ENCODE data around the gene SLC35F4. TPM values are rescaled to one million over a fixed set of nuclear protein-coding genes. Genes with fewer than 3 reads are reported as not detected.
"Not testable (repeated sequence)": the region's sequence is repeated elsewhere in the genome, so short reads cannot be mapped to it uniquely, and the experiment has no call there.

The SLC35F4 gene
- total RNA-seq, 1 experiment from 2014 or later, result not detected

DNA sequence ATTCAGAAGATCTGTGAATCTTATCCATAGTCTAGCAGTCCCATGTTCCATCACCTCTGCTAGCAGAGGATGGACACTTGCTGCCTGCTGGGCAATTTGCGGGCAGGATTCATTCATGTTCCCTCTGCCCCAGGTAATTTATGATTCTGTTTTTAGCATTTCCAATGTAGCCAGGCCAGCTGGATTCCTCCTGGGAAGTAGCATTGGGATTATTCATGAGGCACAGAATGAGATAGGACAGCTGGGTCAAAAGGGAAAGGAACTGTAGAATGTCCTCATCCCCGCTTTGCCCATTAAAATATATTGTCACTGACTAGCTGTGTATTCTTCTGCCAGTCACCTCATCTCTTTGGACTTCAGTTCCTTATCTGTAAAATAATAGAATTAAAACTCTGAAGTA, 68.7 kb downstream of the SLC35F4 start:
- DNase-seq (ENCODE audit: low read depth), result no peak

GRCh38 chr14:57796556-57796955, 69.3 kb downstream of the SLC35F4 start:
- no peak for DNase-seq (ENCODE audit: low read depth)

GRCh38 chr14:57785058-57785457, 80.8 kb downstream of the SLC35F4 start:
- DNase-seq (ENCODE audit: low read depth), result no peak

DNA sequence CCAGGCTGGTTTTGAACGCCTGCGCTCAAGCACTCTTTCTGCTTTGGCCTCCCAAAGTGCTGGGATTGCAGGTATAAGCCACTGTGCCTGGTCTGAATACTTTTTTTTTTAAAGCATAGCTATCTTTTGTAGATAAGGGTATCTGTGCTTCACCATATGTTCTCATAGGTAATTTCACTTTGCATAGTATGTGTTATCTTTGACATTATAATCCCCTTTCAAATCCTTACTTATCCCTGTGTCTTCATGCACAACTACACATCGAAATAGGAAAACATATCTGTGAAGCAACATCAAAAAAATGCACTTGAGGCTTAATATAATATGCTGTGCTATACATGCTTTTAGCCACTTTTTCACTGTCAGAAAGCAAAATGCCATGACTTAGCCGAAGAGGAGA, 94.1 kb downstream of the SLC35F4 start:
- DNase-seq (ENCODE audit: low read depth), result no peak

GRCh38 chr14:57769863-57770523, 95.9 kb downstream of the SLC35F4 start:
- no peak for DNase-seq (ENCODE audit: low read depth)

- no peak for DNase-seq (ENCODE audit: low read depth)
Measured at GRCh38 chr14:57761800-57762199, 104.1 kb downstream of the SLC35F4 start.

GRCh38 chr14:57760896-57761295, 105.0 kb downstream of the SLC35F4 start:
- no peak for DNase-seq (ENCODE audit: low read depth)

DNA sequence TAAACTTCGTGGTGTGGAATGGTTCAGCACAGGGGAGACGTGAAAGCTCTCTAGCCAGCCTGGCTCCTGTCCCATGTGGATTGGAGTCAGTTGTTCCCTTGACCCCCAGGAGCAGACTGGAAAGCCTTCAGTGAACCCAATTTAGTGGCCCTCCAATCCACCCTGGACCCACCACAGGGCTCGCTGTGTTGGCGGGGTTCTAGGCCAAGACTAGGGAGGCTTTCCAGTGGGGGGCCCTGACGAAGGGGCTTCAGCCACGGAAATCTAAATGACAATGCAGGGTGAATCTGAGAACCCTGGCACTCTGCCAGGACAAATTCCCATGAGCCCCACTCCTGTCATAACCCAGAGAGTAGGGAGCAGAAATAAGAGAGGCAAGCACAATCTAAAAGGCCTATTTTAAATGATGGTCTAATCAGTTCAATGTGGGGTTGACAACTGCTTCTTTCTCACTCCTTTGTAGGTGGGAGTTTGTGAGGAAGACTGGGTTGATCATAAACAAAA, 110.8 kb downstream of the SLC35F4 start:
- DNase-seq (ENCODE audit: low read depth), result no peak

- DNase-seq (ENCODE audit: low read depth), result no peak
Measured at GRCh38 chr14:57754527-57754926, 111.4 kb downstream of the SLC35F4 start.

- DNase-seq (ENCODE audit: low read depth), result no peak
Measured at GRCh38 chr14:57753821-57754220, 112.1 kb downstream of the SLC35F4 start.

DNA sequence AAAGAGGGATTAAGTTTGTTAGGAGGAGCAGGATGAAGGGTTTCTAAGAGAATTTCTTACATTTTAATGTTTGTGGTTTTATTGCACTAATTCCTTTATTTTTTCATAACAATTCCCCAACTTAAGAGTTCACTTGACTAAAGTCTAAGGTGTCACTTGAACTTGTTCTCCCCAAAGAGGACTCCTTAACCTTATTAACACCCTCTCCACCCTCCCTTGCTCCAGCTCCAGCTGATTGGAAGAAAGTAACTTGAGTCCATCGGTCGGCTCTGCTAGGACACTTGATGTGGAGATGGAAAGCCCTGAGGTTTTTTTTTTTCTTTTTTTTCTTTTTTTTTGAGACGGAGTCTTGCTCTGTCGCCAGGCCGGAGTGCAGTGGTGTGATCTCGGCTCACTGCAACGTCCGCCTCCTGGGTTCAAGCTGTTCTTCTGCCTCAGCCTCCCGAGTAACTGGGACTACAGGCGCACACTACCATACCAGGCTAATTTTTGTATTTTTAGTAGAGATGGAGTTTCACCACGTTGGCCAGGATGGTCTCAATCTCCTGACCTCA, 113.7 kb downstream of the SLC35F4 start:
- DNase-seq (ENCODE audit: low read depth), result not testable (repeated sequence)

DNA sequence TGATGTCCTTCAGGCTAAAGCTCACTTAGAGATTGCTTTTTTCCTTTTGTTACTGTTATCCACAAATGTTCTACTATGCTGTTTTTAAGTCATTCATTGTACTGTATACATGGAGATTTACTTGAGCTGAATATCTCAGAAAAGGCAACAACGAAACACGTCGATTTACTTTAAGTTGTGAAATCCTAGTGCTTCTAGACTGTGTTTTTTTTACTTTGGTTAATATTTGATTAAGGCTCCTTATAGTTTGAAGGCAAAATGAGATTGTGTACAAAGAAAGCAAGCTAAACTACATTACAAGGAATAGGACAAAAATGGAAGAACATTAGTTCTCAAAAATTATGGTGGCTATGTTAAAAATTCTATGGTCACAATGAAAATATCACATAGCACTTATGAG, 114.5 kb downstream of the SLC35F4 start:
- DNase-seq (ENCODE audit: low read depth), result no peak

DNA sequence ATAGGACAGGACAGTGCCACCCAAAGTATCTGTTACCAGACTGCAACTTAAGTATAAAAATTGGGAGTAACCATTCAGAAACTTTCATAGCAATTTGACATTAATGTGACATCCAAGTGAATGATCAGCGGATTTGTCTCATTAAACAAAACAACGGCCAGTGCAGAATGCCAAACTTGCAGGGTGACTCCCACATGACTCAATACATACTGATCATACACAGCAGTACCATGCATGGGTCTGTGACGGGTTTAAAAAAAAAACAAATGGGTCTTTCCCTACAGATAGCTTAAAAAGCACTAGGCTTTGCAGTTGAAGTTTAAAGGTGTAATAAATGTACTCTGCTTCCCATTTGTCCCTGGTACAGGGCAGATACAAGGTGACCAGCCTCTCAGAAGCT, 116.6 kb downstream of the SLC35F4 start:
- peak; percentile 15 for DNase-seq (ENCODE audit: low read depth)

DNA sequence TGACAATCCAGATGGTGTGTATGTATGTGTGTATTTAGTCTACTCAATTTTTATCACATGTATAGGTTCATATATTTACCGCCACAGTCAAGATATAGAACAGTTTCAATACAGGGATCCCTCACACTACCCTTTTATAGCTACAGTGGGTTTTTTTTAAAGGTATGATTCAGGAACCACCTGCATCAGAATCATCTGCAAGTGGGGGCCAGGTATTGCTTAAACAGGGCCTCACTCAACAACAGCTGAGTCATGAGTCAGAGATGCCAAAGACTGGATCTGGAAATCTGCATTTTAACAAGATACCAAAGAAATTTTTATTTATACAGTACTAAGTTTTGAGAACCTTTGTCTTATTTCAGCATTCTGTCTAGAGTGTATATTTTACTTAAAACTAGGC, 117.6 kb downstream of the SLC35F4 start:
- DNase-seq (ENCODE audit: low read depth), result no peak

GRCh38 chr14:57747036-57747435, 118.9 kb downstream of the SLC35F4 start:
- no peak for DNase-seq (ENCODE audit: low read depth)

DNA sequence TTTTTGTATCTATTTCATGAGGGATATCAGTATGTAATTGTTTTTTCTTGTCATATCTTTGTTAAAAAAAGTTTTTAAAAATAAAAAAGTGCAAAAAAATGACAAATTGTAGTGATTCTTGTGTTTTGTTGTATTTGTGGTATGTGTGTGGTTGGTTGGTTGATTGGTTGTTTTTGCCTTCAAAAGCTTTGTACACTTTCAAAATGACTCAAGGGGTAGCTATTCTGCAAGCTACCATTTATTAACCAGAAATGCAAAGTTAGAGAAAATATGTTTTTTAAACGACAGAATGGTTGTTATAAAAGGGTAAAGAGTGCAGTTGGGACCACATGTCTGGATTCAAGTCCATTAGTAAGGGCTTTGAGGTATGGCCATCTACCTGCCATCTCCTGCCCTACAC, 119.3 kb downstream of the SLC35F4 start:
- no peak for DNase-seq (ENCODE audit: low read depth)

GRCh38 chr14:57739516-57739915, 126.4 kb downstream of the SLC35F4 start:
- DNase-seq (ENCODE audit: low read depth), result no peak

DNA sequence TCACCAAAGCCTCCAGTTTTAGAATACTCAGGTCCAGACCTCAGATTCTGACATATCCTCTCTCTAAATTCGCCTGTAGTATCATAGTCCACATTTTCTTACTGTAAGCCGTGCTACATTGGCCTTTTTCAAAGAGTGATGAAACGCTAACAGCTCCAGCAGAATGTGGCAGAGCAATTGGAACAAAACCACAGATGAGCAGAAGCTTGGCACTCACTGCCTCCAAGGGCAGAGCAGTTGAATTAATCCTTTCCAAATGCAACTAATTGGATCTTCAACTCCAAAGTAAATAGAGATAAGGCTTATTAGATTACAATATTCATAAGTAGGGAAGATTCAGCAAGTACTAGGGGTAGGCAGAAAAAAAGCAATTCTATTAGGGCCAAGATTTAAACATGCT, 128.3 kb downstream of the SLC35F4 start:
- DNase-seq (ENCODE audit: low read depth), result no peak

DNA sequence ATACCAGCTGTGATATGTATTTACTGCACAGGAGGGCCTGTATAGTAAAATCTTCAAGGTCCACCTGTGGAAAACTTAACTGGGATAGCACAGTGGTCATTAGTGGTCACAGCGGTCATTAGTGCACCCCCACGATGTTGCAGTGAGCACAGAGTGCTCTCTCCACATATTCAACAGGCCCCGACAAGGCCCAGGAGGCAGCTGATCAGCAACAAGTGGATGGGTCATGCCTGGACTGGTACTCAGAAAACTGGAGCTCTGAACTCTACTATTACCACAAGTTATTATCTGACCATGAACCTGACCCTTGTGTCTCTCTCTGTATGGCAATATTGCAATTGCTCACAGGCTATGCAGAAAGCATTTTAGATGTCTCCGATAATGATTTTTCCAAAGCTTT, 129.5 kb downstream of the SLC35F4 start:
- no peak for DNase-seq (ENCODE audit: low read depth)

DNA sequence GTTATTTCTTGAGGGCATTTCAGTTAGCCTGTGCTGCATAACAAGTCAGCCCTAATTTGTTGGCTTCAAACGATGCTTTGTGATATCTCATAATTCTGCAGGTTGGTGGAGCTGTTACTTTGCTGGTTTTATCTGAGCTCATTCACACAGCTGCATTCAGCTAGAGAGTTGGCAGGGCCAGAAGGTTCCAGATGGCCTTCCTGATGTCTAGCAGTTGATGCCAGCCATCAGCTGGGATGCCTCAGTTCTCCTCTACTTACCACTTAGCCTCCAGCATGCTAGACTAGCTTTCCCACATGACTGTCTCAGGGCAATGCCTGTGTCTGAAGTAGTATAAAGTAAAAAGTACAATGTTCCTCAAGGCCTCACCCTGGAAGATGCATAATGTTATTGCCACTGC, 130.6 kb downstream of the SLC35F4 start:
- no peak for DNase-seq (ENCODE audit: low read depth)

- no peak for DNase-seq (ENCODE audit: low read depth)
Measured at GRCh38 chr14:57732463-57733285, 133.2 kb downstream of the SLC35F4 start.

GRCh38 chr14:57729208-57730187, 136.4 kb downstream of the SLC35F4 start:
- no peak for DNase-seq (ENCODE audit: low read depth)

Data from RPMI7951 (cell line).